ENCODE data around the gene TADA2A.

Gene TADA2A

DNA sequence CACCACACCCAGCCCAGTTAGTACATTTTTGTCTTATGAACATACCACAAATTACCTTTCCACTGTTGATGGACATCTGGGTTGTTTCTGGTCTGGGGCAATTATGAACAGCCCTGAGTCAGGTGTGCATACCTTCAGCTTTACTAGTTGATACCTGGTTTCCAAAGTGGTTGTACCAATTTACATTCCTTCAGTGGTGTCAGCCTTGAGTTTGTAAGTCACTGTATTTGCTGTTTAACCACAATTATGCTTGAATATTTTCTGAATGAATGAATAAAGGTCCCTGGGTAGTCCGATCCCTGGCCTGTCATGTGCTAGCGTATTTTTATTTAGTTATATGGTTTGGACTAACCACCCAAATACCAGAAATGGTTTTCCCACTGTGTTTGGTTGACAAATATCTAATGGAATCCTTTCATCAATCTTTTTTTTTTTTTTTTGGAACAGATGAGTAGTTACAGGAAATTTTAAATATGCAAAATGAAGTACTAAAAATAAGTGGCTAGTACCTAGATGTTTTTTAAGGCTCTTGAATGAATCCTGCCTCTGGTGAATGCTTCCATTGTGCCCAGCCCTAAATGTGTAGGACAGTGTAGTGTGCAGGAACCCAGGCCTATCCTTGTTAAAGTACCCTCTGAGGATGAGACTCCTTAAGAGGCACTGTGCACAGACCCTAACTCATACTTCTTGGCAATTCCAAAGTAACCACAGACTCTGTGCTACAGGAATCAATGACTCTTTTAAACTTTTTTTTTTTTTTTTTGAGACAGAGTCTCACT, 86.8 kb downstream of the TADA2A start:
- no peak for TF ChIP-seq CTCF (IDR thresholded peaks at IDR 0.05; ENCODE audit: extremely low read depth, insufficient read depth, missing control alignments)
- in situ Hi-C loops (cut with MboI; ENCODE audit: low pct_unique_long_range_greater_than_20kb, low sequenced_read_pairs, unreplicated experiment): no loop called here
- DNase-seq (ENCODE audit: low spot score): no peak

DNA sequence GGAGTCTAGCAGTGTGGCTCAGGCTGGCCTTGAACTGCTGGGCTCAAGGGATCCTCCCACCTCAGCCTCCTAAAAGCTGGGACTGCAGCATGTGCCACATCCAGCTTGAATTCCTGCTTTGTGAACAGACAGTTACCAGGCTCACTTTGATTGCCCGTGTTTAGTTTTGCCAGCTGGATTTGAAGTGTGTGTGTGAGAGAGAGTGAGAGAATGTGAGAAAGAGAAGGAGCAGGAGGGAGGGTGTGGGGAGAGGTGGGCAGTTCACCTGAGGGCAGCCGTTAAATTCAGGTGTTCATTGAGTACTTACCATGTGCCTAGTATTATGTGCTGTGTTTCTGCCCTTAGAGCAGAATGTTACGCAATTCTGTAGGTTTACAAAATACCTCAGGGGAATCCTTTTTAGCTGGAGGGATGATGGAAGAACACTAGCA, 87.7 kb downstream of the TADA2A start:
- no peak for DNase-seq (ENCODE audit: low spot score)
- no peak for TF ChIP-seq CTCF (IDR thresholded peaks at IDR 0.05; ENCODE audit: extremely low read depth, insufficient read depth, missing control alignments)
- in situ Hi-C loops (cut with MboI; ENCODE audit: low pct_unique_long_range_greater_than_20kb, low sequenced_read_pairs, unreplicated experiment): no loop called here

GRCh38 chr17:37494971-37495370, 88.3 kb downstream of the TADA2A start:
- DNase-seq (ENCODE audit: low spot score): no peak
- no peak for TF ChIP-seq CTCF (IDR thresholded peaks at IDR 0.05; ENCODE audit: extremely low read depth, insufficient read depth, missing control alignments)
- in situ Hi-C loops (cut with MboI; ENCODE audit: low pct_unique_long_range_greater_than_20kb, low sequenced_read_pairs, unreplicated experiment): no loop called here

- no peak for DNase-seq (ENCODE audit: low spot score)
- no peak for TF ChIP-seq CTCF (IDR thresholded peaks at IDR 0.05; ENCODE audit: extremely low read depth, insufficient read depth, missing control alignments)
- in situ Hi-C loops (cut with MboI; ENCODE audit: low pct_unique_long_range_greater_than_20kb, low sequenced_read_pairs, unreplicated experiment): no loop called here
These were observed 93.7 kb downstream of the TADA2A start for GRCh38 chr17:37500378-37500777.

DNA sequence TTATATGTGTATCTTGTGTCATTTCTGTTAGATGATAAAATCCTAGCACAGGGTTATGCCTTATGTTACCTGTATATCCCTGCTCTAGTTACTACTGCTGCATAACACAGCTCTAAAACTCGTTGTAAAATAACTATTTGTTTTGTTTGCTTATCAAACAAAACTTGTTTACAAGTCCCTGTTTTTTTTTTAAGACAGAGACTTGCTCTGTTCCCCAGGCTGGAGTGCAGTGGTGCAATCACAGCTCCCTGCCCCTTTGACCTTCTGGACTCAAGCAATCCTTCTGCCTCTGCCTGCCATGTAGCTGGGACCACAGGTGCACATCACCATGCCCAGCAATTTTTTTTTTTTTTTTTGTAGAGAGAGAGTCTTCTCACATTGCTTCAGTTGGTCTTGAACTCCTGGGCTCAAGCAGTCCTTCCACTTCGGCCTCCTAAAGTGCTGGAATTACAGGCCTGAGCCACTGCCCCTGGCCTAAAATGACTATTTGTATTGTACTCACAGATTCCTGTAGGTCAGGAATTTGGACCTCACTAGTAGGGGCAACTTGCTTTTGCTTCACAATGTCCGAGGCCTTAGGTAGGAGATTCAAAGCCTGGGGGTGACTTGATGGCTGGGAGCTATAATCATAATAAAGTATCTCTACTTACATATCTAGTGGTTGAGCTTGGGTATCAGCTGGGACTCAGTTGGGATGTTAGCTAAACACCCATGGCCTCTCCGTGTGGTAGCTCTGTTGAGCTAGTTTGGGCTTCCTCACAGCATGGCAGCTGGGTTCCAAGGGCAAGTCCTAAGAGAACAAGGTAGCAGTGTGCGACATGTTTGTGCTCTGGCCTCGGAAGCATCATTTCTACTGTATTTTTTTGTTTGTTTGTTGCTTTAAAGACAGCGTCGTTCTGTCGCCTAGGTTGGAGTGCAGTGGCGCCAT, 95.6 kb downstream of the TADA2A start:
- no peak for TF ChIP-seq CTCF (IDR thresholded peaks at IDR 0.05; ENCODE audit: extremely low read depth, insufficient read depth, missing control alignments)
- no peak for DNase-seq (ENCODE audit: low spot score)
- in situ Hi-C loops (cut with MboI; ENCODE audit: low pct_unique_long_range_greater_than_20kb, low sequenced_read_pairs, unreplicated experiment): no loop called here

DNA sequence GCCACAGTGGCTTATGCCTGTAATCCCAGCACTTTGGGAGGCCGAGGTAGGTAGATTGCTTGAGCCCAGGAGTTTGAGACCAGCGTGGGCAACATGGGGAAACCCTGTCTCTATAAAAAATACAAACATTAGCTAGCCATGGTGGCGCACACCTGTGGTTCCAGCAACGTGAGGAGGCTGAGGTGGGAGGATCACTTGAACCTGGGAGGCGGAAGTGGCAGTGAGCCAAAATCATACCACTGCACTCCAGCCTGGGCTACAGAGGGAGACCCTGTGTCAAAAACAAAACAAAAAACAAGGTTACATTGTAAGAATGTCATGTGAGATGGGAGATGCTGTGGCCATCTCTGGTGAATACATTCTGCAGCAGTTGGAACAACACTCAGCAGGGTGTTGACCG, 96.5 kb downstream of the TADA2A start:
- in situ Hi-C loops (cut with MboI; ENCODE audit: low pct_unique_long_range_greater_than_20kb, low sequenced_read_pairs, unreplicated experiment): no loop called here
- no peak for DNase-seq (ENCODE audit: low spot score)

More for the DNA sequence above, 96.5 kb downstream of the TADA2A start:
- no peak for TF ChIP-seq CTCF (IDR thresholded peaks at IDR 0.05; ENCODE audit: extremely low read depth, insufficient read depth, missing control alignments)

Data from GM13977 (cell line).